ENCODE measurements around the gene PHACTR2. TPM values are rescaled to one million over a fixed set of nuclear protein-coding genes. Genes with fewer than 3 reads are reported as not detected.
A peak's percentile ranks its signal among the peaks of the same experiment; 100 is the strongest.

The PHACTR2 gene
- total RNA-seq, 1 experiment from 2014 or later, result 32.0 TPM

DNA sequence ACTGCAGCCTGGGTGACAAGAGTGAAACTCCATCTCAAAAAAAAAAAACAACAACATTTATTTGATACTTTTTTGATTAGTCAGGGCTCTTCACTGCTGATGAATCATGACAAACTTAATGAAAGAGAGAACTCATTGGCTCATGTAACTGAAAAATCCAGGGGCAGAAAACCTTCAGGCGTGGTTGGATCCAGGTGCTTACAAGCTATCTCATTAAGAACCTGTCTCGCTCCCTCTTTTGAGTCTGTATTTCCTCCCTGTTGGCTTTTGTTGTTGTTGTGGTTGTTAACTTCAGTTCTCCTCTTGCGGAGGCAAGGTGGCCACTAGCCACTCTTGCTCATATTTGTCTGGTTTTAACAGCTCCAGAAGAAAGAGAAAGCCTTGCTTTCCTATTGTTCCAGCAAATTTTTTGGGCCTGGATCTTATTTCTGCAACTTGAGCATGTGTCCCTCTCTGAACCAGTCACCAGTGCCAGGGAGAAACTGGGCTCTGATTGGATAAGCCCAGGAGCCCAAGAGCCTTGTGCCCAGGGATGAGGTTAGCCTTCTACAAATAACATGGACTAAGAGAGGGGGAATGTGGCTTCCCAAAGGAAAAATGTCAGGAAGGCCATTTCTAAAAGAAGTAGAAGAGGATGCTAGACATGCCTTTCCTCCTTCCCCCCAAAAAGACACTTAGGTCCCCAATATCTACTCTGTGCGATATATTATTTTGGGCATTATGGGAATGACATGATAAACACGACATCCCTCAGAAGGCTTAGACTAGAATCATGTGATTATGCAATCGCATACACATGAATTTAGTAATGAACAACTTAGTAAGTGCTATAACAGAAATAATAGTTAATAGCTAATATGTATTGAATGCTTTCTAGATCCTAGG lies 64.5 kb downstream of the PHACTR2 start:
- no peak for DNase-seq (ENCODE audit: low read depth)

DNA sequence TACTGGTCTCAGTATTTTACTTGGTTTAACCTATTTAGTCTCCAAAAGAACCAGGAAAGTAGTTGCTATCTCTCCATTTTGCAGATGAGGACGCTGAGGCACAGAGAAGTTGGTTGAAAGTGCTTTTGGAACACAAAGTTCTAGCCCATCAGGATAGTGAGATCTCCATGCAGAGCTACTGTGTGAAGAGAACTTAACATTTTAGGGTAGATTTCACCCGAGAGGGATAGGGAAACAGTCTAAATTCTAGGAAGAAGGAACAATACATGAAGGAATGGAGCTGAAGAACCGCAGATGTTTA lies 65.1 kb downstream of the PHACTR2 start:
- no peak for DNase-seq (ENCODE audit: low read depth)

DNA sequence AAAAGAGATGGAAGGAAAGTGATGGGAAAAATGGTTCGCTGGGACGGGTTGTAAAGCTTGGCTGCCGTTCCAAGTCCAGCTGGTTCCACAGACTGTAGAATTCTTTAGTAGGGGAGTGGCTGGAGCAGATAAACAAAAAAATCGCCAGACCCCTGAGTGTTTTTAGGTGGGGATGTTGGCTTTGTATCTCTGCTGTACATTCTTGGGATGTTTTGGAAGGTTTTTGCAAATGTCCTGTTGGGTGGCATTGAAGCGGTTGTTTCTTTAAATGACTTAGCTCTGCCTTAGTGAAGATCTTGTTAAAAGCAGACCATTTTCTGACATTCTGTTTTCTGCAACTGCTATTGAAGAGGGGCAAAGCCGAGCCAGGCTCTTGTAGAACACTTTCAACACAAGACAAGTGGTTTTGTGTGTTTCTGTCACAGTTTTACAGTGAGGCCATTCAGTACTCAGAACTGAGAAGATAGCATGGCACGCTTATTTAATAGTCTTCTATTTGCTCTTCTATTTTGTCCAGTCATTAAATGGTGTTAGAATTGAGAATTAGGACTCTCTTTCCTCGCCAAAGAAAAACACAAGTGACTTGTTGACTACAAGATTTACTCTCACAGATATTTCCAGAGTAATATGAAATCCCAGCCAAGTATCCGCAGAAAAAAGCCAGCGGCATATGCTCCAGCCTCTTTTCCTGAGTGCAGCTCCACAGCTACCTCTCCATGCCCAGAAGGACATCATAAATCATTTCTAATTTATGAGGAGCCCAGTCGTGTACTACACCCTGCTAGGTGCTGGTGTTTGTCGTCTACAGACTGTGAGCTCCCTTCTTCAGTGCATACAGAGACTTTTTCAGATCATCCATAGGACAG lies 65.8 kb downstream of the PHACTR2 start:
- no peak for DNase-seq (ENCODE audit: low read depth)

DNA sequence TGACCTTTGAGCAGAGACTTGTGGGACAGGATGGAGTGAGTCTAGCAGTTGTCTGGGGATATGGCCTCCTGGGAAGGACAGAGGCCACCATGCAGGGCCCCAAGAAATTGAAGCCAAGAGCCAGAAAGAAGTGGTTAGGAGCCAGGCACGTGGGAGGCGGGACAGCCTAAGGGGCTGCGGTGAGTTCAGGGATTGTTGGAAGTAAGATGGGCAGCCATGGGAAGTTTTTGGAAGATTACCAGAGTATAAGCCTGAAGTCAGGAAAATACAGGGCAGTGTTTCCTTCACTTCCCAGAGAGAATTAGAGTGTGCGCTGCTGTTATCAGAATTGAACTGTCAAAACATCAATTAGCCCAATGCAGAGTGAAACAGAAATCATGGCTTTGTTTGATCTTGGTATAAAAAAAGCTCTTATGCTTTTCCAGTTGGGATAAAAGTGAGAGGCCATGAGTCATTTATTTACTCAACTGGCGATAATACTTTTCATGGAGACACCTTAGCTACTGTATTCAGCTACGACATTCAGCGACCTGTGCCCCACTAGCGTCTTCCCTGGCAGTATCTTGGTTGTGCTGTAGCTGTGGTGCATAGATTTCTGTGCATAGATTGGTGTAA lies 66.9 kb downstream of the PHACTR2 start:
- peak; percentile 45 for DNase-seq (ENCODE audit: low read depth)

DNA sequence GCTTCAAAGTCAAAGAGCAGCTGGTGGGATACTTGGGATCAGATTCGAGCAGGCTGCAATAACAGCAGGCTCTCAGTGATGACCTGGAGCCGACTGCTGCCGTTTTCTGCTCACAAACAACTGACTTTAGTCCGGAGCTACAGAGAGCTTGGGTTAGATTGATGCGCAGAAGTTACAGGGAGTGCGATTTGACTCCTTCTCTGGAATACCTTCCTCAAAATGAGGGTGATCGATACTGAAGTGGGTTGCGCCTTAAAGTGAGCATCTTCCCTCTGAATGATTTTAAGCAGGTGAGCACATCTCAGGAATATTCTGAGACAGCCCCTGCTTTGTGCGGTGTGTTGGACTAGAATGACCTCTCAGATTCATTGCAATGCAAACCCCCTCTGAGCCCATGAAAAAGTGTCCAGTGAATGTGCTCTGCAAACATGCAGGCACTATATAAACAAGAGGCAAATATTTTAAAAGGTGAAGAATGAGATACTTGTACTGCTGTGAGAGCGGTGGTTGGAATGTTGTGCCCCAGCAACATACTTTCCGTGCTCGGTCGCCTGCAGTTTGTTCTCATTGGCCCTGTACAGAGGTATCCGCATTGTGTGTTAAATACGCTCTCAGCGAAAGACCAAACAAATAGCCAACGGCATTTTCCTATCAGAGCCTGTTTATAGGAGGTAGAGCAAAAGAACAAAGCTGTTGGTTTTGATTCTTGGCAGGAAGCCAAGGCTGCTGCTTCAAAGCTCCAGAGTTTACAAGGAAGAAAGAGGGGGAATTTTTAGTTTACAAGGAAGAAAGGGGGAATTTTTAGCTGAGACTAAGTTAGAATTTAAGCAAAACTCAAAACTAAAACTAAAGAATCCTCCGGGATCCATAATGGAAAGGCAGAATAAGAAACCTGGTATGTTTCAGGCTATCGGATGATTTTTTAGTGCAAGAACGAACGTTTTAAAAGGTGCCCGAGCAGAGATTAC lies 67.7 kb downstream of the PHACTR2 start:
- peak; percentile 60 for DNase-seq (ENCODE audit: low read depth)

DNA sequence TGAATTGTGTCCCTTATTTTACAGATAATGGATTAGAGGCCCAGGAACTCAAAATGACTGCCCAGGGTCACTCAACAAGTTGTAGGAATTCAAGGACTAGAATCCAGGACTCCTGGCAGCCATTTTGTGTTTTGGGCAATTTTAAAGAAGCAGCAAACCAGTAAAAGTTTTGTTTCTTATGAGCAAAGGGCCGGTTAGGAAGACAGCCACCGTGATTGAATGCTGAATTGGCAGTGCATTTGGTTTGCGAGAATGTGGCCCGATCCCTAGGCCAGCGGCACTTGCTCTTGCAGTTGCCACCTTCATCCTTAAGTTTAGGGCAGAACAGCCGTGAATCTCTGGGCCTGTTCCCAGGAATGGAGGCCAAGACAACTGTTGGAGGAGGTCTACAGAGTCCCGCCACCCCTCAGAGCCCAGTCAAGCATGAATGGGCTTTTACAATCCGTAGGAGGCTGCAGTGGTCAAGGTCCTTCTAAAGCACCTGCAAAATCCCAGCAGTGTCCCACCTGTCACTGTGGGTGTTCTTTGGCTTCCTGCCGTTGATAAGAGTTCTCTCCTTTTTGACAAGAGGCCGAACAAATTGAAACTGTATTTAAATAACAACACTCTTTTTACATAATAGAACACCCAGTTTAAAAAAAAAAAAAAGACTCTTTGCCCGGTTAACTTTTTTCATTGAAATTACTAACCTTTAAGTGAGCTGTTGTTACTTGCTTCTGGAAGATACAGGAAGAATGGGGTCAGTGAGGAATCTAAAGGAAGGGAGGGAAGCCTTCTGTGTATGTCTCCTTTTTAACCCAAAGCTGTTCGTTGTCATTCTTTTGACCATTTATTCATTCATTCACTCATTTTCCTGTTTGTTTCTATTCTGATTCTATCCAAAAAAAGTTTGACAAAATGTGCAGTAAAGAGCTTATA lies 68.7 kb downstream of the PHACTR2 start:
- no peak for DNase-seq (ENCODE audit: low read depth)

DNA sequence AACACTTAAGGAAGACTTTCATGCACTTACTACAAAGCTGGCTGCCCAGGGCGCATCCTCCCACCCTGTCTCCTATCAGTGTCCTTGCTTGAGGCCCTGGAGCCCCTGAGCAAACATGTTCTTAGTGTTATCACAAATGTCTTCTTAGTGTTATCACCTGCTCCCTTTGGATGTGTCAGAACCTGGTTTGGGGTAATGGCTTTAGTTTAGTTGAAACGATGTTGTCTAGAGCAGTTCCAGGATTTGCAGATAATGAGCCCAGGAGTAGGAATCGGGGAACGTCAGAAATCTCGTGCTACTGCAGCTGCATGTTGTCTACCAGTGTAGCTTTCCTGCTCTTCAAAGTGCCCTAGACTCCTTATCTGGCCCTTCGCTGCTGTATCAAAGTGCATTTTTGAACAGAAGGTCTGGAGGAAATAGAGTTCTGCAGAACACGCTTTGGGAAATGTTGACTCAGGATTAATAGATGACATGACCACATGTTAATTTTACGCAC lies 69.6 kb downstream of the PHACTR2 start:
- no peak for DNase-seq (ENCODE audit: low read depth)

DNA sequence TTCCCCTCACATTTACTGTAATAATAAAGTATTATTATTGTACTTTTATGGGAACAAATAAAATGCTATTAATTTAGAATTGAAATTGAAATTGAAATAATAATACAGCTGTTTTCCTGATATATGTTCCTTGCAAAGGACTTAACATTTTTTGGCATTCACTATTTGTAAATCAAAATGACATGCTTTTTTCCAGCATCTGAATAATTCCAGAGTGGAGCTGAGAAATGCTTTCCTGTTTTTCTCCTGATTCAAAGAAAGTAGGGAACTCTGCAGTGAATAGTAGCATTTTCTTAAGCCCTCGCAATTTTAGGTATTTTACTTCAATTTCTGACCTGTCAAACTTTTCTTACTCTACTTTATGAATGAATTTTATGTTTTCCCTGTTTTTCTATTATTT lies 72.1 kb downstream of the PHACTR2 start:
- DNase-seq (ENCODE audit: low read depth), result no peak

DNA sequence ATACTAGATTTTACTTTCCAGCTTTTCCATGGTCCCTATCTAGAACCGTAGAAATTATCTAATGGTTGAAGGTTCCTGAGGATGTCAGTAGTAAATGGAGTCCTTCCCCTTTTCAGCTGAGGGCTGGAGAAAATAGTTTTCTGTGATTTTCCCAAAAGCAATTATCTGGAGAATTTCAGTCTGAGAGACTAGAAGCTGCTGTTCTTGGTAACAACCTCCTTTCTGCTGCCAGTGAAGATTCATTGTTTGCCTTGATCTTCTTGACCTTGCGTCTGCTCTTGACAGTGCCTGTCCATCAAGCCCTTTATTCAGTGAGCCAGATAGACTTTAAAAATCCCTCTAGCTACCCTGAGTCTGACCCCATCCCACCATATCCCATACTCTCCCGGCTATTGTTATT lies 73.1 kb downstream of the PHACTR2 start:
- DNase-seq (ENCODE audit: low read depth), result no peak

DNA sequence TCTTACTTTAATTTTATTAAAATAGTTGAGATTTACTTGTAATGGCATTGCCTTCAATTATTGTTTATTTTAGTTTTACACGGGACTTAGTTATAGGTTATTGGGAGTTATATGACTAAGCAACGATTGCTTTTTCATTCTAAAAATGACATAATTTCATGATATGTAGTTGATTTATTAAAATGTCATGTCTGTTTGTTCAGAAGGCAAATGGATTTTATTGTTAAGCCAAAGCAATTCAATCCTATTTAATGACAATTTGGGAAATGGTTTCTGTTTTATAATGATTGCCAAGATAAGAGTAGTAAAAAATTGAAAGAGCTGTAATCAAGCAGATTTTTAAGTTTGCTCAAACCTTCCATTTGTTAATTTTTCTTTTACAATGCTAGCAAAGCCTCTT lies 74.7 kb downstream of the PHACTR2 start:
- no peak for DNase-seq (ENCODE audit: low read depth)

DNA sequence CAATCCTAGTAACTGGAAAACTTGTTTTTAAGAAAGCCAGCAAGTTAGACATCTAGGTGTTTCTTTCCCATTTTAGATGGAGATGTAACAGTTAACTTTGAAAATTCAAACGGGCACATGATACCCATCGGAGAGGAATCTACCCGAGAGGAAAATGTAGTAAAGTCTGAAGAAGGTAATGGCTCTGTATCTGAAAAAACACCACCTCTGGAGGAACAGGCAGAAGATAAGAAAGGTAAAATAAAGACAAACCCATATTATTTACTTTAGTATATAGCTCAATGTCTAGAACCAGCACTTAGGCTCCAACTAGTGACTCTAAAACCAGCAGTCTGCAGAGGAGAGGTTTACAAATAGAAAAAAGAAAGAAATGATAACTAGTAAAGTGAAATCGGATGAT lies 75.9 kb downstream of the PHACTR2 start:
- no peak for DNase-seq (ENCODE audit: low read depth)

DNA sequence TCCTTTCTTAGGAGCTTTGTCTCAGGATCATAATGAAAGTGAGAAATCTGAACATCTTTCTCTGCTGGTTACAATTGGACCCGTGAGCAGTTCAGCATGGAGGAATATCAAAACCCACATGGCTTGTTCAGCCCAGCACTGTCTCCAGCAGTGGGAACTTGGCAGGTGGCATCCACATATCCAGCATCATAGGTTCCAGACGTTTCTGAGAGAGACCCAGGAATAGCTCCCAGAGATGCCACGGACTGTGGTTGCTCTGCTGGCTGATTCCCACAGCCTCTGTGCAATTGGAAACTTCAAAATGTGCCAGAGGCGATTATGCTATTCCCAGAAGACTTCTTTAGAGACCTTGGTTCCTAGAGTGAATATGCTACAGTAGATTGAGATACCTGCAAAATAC lies 76.4 kb downstream of the PHACTR2 start:
- no peak for DNase-seq (ENCODE audit: low read depth)

DNA sequence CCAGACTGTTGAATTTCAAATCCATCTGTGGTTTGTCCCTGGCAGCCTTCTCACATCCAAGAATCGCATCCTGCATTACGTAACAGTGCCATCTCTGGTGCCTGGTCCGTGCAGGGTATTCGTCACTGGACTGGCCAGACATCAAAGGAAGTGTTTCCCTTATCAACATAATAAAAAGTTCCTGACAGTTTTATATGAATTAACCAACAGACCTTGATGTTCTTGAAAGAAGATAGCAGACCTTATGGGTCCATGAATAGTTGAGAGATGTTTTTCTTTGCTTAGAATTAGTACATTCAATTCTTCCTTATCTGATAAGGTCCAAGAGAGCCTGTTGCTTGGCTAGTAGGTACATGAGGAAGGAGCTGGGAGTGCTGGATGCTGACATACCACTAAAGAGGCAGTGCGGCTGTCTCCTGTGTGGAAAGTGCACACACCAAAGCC lies 77.6 kb downstream of the PHACTR2 start:
- peak; percentile 88 for DNase-seq (ENCODE audit: low read depth)

DNA sequence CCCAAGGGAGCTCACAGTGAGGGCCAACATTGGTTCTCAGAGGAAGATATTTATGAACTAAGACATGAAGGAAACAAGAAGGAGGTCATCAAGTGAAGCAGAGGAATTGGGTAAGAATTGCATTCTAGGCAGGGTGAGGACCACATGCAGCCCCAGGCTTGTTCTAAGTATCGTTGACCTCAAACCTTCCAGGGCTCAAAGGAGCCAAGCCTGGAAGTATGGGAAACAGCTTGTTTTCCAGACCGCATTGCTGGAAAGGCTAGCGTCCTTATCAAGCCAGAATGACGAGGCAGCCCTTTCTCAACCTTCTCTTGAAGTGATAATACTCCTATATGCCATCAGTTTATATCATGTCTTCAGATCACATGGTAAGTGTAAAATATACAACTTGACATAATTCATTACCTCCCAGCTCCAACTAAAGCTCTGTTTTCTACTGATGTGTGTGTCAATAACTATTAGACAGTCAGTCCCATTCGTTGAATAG lies 79.6 kb downstream of the PHACTR2 start:
- DNase-seq (ENCODE audit: low read depth), result no peak

DNA sequence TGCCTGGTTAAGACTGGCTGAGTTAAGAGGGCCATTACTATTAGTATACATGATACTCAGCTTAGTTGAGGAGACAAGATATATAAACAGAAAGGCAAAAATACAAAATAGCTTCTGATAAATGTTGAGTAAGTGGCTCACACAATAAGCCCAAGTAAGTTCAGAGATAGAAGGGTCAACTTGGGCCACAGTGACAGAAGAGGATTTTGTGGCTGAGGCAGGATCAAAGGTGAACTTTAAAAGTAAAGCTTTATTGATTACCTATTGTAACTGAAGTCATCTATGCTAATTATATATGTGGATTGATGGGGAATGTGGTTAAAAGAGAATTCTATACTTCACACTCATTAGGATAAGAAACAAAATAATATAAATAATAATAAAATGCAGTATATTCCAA lies 80.8 kb downstream of the PHACTR2 start:
- no peak for DNase-seq (ENCODE audit: low read depth)

DNA sequence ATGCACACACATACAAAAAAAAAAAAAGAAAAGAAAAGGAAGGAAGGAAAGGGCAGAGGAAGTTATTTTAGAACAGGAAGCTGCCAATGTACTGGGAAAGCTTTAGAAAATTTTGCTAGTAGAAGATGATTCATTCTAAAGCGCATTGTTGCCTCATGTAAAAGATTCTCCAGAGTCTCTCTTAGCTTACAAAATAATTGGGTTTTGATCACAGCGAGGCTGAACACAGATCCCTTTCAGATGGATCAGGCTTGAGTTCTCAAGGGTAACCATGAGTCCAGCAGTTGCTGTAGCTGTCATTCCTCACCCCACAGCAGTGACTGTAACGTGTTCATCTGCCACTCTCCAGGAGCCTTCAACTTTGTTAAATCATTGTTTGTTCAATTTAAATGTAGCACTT lies 81.9 kb downstream of the PHACTR2 start:
- DNase-seq (ENCODE audit: low read depth), result no peak

DNA sequence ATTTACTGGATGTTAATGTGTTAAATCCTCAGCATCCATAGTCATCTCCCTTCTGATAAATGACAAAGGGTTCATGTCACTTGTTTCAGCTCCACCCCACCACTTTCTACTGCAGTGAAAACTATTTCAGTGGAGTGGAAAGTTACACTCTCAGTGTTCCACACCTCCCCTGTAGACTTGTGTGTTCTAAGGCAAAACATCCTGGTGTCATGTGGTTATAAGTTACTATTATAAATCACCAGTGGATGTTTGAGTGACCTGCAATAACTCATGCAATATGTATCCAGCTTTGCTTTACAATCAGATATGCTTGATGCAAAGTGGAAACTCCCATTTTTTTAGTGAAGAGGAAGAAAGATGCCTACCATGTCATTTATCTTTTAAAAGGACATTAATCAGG lies 83.3 kb downstream of the PHACTR2 start:
- no peak for DNase-seq (ENCODE audit: low read depth)

DNA sequence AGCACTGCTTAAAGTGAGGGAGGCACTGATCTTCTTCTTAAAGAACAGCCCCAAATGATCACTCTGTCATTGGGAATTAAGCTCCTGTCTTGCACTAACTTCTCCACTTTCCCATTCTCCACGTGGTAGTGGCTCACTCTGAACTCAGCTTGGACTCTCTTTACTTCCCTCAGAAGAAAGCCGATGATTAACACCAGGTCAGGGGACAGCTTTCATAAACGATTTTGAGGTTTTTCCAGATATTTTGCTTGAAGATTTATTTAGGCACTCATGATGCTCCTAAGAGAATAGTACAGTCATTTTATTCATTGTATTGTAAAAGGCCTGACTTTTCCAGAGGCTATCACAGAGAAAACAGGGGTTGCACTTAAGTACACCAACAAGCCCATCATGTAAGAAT lies 84.4 kb downstream of the PHACTR2 start:
- DNase-seq (ENCODE audit: low read depth), result no peak

DNA sequence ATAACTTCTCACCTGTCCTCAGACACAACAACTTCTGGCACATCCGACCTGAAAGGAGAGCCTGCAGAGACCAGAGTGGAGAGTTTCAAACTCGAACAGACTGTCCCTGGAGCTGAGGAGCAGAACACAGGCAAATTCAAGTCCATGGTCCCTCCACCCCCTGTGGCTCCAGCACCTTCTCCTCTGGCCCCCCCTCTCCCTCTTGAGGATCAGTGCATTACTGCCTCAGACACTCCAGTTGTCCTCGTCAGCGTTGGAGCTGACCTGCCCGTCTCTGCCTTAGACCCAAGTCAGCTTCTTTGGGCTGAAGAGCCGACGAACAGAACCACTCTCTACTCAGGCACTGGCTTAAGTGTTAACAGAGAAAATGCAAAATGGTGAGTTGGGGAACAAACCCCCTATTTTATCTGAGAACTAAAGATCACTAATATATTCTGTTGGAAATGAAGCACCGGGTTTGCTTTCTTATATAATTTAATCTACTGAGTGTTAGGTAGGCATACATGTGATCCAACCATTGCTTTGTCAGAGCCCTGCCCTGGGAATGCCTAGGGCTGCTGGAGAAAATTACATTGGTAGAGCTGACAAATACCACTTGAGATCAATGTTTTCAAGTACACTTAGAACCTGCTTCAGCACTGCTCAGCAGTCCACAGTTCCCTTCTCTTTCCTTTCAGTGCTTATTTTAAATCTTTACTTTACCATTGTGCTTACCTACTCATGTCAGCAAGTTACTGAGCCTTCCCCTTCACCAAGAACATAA lies 87.8 kb downstream of the PHACTR2 start:
- DNase-seq (ENCODE audit: low read depth), result no peak

All from M059J (cell line).